HG03520 (cell line): ENCODE data around the gene PLAAT1.

Experiments
- ATAC-seq: cut with Tn5 transposase; IDR thresholded peaks from one replicate; pipeline ENCODE4 v1.9.1; 2021; ENCODE audit warnings: mild to moderate bottlenecking, moderate library complexity; ENCODE audit not compliant: unreplicated experiment

The PLAAT1 gene

GRCh38 chr3:193250492-193250891 is 9.5 kb downstream of the PLAAT1 start:
- no peak for ATAC-seq

GRCh38 chr3:193253986-193254660 is 13.1 kb downstream of the PLAAT1 start:
- no peak for ATAC-seq

- no peak for ATAC-seq
Observed at GRCh38 chr3:193261970-193262369, 20.9 kb downstream of the PLAAT1 start.

GRCh38 chr3:193262707-193263106 is 21.7 kb downstream of the PLAAT1 start:
- ATAC-seq = no peak

GRCh38 chr3:193269343-193270028 is 28.5 kb downstream of the PLAAT1 start:
- no peak for ATAC-seq

- no peak for ATAC-seq
Observed at GRCh38 chr3:193270451-193270850, 29.4 kb downstream of the PLAAT1 start.

GRCh38 chr3:193271101-193271840 is 30.2 kb downstream of the PLAAT1 start:
- ATAC-seq = no peak

GRCh38 chr3:193292386-193292785 is 51.4 kb downstream of the PLAAT1 start:
- no peak for ATAC-seq

- ATAC-seq = no peak
Observed at GRCh38 chr3:193295985-193296384, 55.0 kb downstream of the PLAAT1 start.

- peak; percentile 46 for ATAC-seq
Observed at GRCh38 chr3:193297421-193297820, 56.4 kb downstream of the PLAAT1 start.

- no peak for ATAC-seq
Observed at GRCh38 chr3:193301433-193301832, 60.4 kb downstream of the PLAAT1 start.

- ATAC-seq = no peak
Observed at GRCh38 chr3:193305356-193305755, 64.3 kb downstream of the PLAAT1 start.

GRCh38 chr3:193310914-193311723 is 70.1 kb downstream of the PLAAT1 start:
- ATAC-seq = no peak

GRCh38 chr3:193313061-193313958 is 72.3 kb downstream of the PLAAT1 start:
- ATAC-seq = no peak

GRCh38 chr3:193314161-193314560 is 73.1 kb downstream of the PLAAT1 start:
- no peak for ATAC-seq

- ATAC-seq = no peak
Observed at GRCh38 chr3:193317682-193318300, 76.8 kb downstream of the PLAAT1 start.
